Activated T-cell treated with anti-CD3 and anti-CD28 coated beads for 4 hours (primary cell): Measurements from ENCODE around the gene S100A3.

Experiments used
- DNase-seq: peaks from one replicate; pipeline ENCODE4 v3.0.0-alpha.2; 2020

S100A3 gene

DNA sequence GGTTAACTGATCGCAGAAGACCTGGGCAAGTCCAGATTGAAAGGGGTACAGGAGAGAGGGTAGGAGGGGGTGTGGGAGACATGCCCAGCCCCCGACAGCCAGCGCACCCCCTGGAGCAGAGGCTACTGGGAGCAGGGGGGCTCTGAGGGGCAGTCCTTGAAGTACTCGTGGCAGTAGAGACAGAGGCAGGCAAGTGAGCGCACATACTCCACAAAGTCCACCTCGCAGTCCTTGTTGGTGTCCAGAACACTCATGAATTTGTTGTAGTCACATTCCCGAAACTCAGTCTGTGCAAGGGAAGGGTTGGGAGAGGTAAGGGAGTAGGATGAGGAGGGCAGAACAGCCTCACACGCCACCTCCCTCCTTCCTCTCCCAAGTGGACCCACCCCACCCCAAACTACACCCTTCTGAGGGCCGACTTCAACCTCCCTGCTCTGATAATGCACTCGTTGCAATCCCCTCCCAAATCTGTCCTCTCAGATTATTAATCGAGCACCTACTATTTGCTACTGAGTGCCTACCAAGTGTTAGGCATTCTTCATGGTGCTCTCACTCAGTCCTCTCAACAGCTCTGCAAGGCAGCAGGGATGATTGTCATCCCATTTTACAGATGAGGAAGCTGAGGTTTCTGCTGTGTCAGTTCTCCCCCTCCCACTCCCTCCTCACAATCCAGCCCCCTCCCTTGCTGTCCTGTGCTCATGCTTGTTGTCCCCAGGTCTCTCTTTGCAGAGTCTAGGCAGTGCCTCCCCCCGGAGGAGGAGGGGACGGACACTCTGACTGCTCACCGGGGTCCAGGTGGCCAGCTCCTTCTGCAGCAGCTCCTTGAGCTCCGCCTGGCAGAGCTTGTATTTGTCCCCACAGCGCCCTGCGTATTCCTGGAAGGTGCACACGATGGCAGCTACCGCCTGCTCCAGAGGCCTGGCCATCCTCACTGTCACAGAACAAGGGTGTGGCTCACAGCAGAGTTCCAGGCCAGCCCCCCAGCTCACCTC, 1.2 kb downstream of the S100A3 start:
- no peak for DNase-seq

DNA sequence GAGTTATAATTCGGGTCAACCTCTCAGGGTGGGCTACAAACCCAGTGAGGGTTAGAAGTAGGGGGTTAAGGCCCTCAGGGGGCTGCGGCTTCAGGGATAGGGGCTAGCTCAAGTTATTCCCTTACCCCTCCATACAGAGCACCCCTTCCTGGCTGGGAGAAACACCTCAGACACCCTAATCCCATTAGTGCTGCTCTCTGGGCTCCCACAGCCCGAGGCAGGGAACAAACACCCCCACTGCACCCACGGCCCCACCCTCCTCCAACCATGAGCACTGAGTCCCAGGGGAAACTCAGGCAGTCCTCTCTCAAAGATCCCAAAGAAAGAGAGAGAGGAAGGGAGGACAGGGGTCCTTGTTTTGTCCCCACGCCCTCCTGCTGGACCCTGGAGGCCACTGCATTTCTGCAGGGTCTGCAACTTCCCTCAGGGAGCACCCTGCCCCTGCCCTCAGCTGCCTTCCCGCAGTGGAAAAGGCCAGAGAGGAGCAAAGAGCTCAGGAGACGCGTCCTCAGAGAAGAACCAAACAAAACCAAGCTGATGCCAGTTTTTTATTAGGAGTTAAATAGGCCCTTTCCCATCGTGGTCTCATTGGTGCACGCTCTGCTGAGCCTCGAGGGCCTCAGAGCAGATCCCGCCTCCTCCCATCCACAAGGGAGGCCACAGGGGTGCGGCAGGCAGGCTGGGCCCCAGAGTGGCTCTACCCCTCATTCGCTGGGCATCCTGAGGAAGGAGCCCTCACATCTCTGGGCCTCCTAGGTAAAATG, 2.1 kb downstream of the S100A3 start:
- DNase-seq: no peak

DNA sequence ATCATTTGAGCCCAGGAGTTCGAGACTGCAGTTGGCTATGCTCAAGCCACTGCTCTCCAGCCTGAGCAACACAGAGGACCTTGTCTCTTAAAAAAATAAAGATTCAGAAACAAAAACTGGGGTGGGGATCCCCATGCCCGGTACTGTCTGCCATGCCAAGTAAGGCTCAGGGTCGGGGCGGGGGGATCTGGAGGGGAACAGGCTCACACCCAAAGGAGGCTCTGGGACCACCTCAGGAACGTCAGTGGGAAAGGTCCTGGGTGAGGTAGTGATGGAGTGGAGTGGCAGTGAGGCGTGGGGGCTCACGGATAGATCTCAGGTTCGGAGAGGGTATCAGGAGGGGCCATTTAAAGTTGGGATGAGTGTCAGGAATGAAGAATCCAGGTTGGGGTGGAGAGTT, 2.7 kb downstream of the S100A3 start:
- DNase-seq: no peak

DNA sequence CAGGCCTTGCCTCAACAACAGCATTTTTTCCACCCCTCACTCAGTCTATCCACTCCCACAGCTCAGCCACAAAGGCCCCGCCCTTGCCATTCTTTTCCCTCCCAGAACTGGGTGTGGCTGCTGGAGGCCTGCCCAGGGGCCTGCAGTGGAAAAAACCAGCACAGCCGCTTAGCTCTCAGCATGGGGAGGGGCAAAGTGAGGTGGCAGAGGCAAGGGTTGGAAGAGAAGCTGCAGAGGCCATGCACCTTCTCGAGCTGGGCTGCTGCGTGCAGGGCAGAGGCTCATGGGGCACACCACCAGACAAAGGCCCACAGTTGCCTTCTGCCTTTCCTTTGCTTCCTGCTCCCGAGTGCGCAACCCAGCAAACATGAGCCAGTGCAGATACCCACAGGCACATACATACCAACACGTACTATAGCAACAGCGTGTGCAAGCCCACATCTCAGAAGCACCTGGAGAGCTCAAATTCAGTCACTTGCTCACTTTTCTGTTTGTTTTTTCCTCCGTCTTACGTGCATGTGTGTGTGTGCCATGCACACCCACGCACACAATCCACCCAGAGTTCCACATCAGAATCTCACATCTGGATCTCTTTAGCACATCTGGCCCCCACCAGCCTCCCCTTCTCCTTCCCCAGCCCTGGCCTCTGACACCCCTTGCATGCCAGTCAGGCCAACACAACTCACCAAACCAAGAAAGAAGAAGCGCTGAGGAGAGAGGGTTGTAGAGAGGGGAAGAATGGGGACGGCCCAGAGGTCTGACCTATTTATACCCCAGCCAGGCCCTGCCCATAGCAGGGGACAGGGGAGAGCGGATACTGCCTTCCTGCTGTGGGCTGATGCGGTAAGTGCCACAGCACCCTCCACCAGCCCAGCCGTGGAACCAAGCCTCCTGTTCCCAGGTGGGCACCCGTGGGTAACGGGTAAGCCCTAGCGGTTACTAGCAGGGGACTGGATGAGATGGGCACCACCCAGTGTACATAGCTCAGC, 3.7 kb downstream of the S100A3 start, which contains the start of gene S100A4:
TSS of gene S100A4 (minus strand) at position 740 of the 989 bp plus-strand sequence. CDS start 1,012 bp downstream, outside the sequence.
- peak; percentile 89 for DNase-seq

DNA sequence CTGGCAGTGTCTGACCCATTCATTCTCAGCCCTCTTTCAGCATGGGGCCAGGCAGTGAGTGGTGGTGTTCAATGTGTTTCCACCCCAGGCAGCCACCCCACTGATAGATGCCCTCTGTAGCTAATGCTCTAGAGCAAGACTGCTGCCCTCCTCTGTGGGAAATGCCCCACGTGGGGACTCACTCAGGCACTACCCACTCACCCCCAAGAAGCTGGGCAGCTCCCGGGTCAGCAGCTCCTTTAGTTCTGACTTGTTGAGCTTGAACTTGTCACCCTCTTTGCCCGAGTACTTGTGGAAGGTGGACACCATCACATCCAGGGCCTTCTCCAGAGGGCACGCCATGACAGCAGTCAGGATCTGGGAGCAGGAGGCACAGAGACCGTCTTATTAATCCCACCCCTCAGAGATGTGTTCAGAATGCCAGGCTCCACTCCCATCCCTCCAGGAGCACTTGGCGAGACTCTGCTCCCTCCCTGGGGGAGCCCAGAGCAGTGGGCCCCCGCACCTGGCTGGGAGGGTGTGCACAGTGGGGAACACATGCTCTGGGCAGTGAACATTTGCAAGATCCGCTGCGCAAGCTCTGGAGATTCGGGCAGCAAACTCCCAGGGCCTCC, 4.5 kb downstream of the S100A3 start:
- no peak for DNase-seq

DNA sequence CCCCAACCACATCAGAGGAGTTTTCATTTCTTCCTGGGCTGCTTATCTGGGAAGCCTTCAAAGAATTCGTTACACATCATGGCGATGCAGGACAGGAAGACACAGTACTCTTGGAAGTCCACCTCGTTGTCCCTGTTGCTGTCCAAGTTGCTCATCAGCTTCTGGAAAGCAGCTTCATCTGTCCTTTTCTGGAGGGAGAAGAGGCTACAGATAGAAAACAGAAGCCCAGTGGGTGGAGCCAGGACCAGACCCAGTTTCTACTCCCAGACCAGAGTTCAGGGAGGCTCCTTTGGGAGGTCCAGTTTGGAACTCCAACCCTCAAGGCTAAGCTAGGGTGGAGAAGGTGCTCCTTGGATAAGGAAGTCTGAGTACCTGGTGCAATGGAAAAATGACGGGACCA, 5.3 kb downstream of the S100A3 start:
- DNase-seq: no peak

DNA sequence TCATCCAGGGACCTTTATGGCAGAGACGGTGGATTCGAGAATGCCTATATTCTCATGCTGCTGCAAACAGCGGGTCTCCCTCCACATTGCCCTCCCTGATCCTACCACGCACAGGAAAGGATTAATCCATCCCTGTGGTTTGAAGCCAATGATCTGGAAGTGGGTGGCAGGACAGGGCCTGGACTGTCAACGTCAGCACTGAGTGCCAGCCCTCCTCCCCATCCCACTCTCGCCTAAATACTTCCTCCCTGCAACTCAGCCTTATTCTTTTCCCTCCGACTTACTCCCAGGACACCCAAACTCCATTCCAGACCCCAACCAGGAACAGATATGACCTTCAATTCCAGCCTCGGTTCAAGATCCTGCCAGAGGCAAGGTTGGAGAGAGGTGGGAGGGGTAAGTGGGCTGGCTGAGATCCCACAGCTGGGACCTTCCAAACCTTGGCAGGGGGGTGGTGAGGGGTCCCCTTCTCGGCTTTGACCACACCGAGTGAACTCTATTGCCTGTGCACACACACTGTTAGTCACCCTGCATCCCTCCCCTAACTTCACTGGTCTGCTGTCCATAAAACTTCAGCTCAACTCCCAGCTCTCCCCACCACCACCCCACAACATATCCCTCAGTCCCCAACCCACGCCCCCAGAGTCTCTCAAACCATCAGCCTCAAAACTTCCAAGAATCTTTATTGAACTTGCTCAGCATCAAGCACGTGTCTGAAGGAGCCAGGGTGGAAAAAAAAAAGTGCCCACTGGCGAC, 5.9 kb downstream of the S100A3 start:
- DNase-seq: no peak

DNA sequence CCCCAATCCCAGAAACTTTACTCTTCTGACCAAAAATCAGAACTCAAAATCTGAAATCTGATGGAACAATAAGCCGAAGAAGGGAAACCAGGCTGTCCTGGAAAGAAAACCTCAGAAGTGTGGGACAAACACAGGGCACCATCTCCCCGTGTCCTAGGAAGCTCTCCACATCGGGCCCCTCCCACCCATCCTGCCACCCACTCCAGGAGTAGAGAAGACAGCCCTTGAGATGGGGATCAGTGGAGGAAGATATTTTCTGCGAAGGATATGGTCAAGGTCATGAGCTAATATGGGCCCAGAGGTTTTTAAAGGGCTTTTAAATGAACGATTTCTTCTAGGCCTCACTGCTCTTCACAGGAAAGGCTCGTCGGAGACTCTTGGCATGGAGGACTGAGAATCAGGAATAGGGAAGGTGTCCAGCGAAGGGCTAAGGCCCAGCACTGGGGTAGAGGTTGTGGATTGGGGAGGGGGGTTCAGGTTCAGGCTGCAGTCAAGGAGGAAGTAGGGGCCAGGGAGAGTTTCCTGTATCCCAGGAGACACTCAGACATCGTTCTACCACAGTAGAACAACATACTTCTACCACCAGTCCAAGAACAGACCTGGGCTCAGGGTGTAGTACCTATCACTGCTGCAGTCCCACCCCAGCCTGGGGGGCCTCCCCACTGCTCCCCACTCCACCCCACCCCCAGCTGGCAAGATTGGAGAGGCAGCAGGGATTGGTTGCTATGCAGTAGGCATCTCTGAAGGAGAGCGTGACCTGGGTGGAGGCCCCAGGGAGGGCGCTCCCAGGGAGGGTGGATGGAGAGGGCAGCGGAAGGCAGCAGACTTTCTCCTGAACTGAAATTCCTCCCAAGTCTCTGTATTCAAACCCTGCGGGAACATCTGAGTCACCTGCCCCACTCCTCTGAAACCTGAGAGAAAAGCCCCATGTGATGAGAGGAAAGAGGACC, 7.1 kb downstream of the S100A3 start:
- no peak for DNase-seq

DNA sequence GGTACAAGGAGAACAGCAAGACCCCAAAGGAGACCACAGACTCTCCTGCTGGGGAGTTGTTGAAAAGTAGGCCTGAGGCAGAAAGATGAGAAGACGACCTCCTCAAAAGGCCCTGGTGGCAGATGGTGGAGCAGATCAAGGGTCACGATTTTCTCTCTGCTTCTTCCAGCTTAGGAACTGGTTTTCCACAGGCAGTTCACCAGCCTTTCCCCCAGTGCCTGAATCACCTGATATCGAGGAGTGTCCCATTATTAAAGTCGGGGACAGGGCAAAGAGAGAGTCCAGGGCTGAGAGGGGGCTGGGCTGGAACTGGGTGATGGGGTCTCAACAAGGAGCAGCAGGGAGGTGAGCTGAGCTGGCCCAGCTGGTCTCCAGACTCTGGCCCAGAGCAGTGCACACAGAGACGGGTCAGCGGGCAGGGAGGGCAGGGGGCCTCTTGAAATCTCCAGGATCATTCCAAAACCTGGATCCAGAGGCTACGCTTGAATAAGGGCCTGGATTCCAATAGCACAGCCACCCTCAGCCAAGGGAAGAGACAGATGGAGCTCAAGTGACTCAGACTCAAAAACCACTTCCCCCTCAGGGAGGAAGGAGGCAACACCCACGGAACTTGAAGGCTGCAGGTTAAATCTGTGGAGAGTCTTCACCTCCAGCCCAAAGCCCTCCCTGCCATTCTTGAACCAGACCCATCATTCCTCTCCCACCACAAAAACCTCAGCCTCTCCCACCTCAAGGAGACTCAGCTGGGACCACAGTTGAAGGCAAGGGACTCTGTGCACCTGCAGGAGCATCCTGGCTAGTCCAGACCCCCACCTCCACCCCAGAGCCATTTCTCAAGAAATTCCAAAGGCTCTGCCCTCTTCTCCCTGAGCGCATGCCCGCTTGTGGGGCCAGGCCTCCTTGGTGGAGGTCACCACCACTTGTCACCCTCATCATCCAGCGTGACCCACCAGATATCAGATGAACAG, 8.4 kb downstream of the S100A3 start, which contains the start of gene S100A5:
TSS of gene S100A5 (minus strand) at position 541 of the 968 bp plus-strand sequence. CDS start 743 bp downstream, outside the sequence.
- peak; percentile 42 for DNase-seq

DNA sequence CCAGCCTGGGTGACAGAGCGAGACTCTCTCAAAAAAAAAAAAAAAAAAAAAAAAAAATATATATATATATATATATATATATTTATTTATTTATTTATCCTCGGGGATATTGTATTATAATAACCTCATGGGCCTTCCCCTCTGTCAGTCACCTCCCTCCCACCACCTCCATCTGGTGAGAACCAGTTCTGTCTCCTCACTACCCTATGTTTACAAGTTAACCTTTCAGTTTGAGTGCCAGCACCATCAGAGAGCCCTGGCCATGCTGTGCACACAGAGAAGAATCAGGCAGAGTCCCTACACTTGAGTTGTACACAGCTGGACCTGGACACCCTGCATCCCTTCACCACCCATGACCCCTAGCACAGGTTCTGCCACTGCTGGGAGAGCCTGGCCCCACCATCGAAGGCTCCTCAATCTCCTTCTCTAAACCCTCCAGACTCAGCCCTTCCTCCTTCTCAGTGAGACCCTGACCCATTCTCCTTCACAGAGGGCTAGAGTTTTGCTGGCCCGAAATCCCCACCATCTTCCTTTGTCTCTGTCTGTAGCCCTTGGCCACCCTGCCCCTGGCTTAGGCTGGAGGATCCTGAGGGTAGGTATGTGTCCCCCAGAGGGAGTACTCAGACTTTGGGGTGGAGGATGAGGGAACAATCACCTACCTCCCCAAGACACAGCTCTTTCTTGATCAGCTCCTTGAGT, 9.5 kb downstream of the S100A3 start:
- DNase-seq: no peak

DNA sequence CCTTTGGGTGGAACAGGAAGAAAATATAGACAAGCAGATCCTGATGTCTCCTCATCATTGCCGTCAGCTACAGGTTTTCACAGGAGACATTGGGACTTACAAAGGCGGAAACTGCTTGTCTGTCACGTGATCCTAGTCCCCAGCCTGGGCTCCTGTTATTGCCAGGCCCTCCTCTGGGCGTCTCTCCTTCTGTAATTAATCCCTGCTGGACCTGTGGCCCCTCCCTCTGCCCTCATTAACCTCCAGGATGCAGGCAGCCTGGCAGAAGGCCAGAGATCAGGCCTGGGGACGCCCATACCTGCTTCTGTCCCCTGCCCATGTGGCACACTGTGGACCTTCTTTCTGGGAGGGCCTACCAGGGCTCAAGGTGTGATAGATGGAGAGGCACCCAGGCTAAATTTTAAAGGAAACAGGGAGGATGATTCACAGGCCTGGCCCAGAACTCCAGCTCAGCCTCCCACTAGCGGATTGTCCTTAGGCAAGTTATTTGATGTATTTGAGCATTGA, 10.7 kb downstream of the S100A3 start:
- DNase-seq: no peak

DNA sequence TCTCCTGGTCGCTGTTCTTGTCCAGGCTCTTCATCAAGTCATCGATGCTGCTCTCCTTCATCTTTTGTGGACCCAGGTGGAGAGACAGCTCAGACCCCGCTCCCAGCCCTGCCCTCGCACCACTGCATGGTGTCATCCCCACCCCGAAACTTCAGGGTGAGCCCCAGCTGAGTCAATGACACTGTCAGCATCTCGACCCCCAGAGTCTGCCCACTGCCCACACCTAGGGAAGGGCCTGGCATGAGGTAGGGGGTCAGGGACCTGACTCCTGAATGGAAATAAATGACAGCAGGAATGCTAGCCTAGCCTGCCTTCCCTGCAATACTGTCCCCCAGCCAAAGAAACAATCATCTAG, 11.7 kb downstream of the S100A3 start:
- DNase-seq: no peak

DNA sequence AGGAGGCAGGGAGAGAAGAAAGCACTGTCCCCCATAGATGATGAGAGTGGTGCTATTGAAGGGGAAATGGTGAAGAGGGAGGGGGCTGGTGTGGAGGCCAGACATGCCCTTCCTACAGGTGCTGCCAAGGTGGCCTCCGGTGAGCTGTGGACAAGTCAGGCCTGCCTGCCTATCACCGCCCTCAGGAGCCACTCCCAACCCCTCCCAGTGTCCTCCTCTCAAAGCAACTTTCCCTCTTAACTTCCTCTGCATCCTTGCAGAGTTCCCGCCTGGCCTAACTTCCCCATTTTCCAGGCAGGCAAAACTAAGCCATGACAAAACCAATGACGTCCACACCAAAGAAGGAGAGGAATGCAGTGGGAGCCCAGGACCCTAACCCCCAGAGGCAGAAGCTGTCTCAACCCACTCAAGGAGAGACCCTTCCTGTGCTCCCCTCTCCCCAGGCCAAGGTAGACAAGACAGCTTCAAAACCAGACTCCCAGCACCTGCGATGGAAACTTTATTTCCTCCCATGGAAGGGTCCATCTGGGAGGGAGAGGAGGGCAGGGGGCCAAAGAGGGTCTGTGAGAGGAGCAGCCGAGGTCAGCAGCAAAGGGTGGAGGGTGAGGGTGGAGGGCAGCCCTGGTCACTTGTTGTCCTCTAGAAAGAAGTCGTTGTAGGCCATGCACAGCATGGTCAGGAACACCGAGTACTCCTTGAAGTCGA, 12.2 kb downstream of the S100A3 start:
- DNase-seq: no peak

DNA sequence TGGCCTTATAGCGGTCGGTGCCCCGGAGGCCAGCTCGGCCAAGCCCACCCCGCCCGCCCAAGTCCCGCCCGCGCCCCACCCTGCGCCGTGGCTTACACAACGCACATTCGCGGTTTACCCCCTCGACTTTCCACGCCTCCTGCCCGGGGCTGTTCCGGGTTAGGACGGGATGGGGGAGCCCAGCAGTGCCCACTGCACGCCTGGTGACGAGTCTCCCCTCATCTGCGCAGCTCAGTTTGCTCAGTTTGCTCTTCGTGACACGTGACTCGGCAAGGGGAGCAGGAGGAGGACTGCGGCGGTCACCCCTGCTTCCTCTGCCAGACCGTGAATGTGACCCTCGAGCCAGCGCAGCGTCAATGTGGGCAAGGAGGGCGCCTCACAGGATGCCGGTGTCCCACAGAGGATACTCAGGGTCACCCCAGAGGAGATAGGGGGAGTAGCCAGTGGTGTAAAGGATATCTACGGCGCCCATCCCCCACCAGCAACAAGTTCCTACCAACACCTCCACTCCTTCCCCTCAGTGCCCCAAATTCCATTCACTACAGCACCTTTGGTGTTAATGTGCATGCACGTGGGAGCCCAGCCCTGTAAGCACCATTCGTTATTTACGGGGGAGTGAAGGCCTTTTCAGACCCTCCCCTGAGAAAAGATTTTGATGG, 12.9 kb downstream of the S100A3 start:
- peak; percentile 68 for DNase-seq

DNA sequence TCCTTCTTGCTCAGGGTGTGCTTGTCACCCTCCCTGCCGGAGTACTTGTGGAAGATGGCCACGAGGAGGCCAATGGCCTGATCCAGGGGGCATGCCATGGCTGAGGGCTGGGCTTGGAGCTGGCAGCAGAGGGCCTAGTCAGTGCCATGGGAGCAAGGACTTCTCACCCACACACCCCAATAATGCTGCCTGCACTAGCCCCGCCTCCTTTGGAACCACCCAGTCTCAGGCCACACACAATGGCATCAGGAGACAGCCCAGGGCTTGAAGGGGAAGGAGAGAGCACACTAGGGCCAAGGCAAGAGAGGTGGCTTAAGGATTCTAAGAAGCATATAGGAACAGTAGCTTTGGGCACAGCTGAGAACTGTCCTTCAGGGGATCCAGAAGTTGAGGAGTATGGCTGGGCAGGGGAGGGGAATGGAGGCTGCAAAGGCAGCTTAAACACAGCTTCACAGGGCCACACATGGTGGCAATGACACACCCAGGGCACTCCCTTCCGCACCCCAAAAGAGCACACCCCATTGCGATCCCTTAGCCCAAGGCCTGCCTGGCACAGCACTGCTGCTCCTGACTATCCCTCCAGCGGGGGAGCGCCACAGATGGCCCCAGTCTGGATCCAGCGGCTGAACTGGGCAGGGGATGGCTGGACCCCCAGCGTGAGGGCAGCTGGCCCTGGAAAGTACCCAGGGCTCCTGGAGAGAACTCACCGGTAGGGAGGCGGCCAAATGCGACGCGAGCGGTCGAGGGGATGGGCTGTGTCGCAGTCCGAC, 13.6 kb downstream of the S100A3 start, which contains the start of gene S100A6:
TSS of gene S100A6 (minus strand) at position 750 of the 770 bp plus-strand sequence. CDS start at position 98, 652 bp downstream.
- no peak for DNase-seq

DNA sequence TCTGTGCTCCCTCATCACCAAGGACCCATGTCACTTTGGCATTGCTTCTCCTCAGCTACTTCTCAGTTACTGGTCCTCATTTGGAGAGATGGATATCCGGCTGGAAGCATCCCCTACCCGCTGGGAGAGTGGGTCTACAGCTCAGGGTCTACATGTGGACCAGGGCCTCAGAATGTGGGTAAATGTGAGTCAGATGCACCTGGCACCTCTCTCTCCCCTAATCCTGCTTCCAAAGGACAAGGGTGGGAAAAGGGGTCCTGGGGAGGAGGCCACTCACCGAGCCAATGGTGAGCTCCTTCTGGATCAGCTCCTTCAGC, 14.2 kb downstream of the S100A3 start:
- DNase-seq: no peak
